ENCODE results near the gene KRT13.

The KRT13 gene

DNA sequence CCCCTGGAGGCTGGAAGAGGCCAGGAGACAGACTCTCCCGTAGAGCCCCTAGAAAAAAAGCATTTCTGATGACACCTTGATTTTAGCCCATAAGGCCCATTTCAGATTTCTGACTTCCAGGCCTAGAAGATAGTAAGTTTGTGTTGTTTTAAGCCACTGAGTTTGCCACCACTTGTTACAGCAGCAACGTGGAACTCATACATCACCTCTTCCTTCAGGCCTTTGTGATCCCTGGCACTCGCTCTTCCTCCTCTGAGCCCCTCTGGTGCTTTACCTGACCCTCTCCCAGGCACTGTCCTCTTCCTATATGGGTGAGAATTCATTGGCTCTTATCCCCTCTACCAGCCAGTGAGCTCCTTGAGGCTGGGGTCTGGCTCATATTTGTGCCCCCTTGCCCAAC is 41.4 kb upstream of the KRT13 start:
- H4K20me1 ChIP-seq (ENCODE audit: insufficient read depth, low read length) = no peaks in the 10 kb centered on the region
- no peaks in the 10 kb centered on the region for H3K79me2 ChIP-seq (ENCODE audit: insufficient read depth, low read length)
- no peaks in the 10 kb centered on the region for H3K4me1 ChIP-seq (ENCODE audit: insufficient read depth, low read length, severe bottlenecking)
- no peaks in the 10 kb centered on the region for H3F3A ChIP-seq (ENCODE audit: insufficient read depth, low read length)
- H3K27me3 ChIP-seq (ENCODE audit: insufficient read depth, low read length) = 0 out of 2 replicates have a peak, but pooled peaks cover 6% of the 10 kb centered on the region
- no peak for TF ChIP-seq EZH2 (IDR thresholded peaks at IDR 0.05; ENCODE audit: borderline replicate concordance, low read length)
- TF ChIP-seq, protein P1, sequence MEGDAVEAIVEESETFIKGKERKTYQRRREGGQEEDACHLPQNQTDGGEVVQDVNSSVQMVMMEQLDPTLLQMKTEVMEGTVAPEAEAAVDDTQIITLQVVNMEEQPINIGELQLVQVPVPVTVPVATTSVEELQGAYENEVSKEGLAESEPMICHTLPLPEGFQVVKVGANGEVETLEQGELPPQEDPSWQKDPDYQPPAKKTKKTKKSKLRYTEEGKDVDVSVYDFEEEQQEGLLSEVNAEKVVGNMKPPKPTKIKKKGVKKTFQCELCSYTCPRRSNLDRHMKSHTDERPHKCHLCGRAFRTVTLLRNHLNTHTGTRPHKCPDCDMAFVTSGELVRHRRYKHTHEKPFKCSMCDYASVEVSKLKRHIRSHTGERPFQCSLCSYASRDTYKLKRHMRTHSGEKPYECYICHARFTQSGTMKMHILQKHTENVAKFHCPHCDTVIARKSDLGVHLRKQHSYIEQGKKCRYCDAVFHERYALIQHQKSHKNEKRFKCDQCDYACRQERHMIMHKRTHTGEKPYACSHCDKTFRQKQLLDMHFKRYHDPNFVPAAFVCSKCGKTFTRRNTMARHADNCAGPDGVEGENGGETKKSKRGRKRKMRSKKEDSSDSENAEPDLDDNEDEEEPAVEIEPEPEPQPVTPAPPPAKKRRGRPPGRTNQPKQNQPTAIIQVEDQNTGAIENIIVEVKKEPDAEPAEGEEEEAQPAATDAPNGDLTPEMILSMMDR (IDR thresholded peaks at IDR 0.05; ENCODE audit: low read length) = no peak
- no peak overlapping the region for H3K9ac ChIP-seq (ENCODE audit: low read length)
- H2AFZ ChIP-seq (ENCODE audit: low read length) = no peak overlapping the region
- no peaks in the 10 kb centered on the region for H3K36me3 ChIP-seq (ENCODE audit: insufficient read depth, low read length)
- H3K9me3 ChIP-seq (ENCODE audit: low read length) = no peaks in the 10 kb centered on the region
- no peaks in the 10 kb centered on the region for H3K9me2 ChIP-seq (ENCODE audit: low read depth, low read length)
- no peak overlapping the region for H3K4me2 ChIP-seq (ENCODE audit: low read length)
- H3K27ac ChIP-seq (ENCODE audit: low read depth, low read length, poor library complexity, severe bottlenecking) = no peak overlapping the region
- H3K4me3 ChIP-seq (ENCODE audit: low read depth, low read length, poor library complexity, severe bottlenecking) = no peak overlapping the region

DNA sequence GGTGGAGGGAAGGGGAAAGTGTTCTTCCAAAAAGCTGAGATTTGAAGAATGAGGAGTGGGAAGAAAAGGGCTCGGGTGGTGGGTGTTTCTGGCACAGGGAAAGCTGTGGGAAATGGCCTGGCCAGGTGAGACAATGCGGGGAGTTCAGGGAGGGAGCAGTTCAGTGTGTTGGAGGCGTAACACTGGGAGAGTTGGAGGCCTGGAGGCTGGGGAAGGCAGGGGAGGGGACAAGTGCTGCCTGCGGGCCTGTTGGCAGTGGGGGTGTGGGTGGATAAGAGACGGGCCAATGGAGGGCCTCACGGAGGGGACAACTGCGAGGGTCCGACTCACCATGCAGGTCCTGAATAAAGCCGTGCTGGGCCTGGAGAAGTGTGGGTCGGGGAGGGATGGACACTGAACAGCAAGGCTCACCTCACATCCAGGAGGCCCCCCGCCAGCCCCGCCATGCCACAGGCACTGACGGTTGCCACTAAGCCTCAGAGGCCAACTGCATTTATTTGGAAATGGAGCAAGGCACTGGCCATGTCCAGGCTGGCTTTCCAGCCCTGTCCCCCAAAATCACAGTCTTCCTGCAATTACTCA is 40.5 kb upstream of the KRT13 start:
- Histone ChIP-seq H3K9me3 (ENCODE audit: low read length) (no peaks in the 10 kb centered on the region), H3K27ac (ENCODE audit: low read depth, low read length, poor library complexity, severe bottlenecking) (no peak overlapping the region), H2AFZ (ENCODE audit: low read length) (no peak overlapping the region), H3K4me2 (ENCODE audit: low read length) (no peak overlapping the region), H3K9ac (ENCODE audit: low read length) (no peak overlapping the region), H3K36me3 (ENCODE audit: insufficient read depth, low read length) (no peaks in the 10 kb centered on the region), H3K4me1 (ENCODE audit: insufficient read depth, low read length, severe bottlenecking) (no peaks in the 10 kb centered on the region), H3K79me2 (ENCODE audit: insufficient read depth, low read length) (no peaks in the 10 kb centered on the region), H3K4me3 (ENCODE audit: low read depth, low read length, poor library complexity, severe bottlenecking) (no peak overlapping the region), H3K9me2 (ENCODE audit: low read depth, low read length) (no peaks in the 10 kb centered on the region), H4K20me1 (ENCODE audit: insufficient read depth, low read length) (no peaks in the 10 kb centered on the region), H3F3A (ENCODE audit: insufficient read depth, low read length) (no peaks in the 10 kb centered on the region), H3K27me3 (ENCODE audit: insufficient read depth, low read length) (0 out of 2 replicates have a peak, but pooled peaks cover 6% of the 10 kb centered on the region)
- TF ChIP-seq EZH2 (IDR thresholded peaks at IDR 0.05; ENCODE audit: borderline replicate concordance, low read length) = no peak
- TF ChIP-seq, protein P1 (IDR thresholded peaks at IDR 0.05; ENCODE audit: low read length) = no peak

DNA sequence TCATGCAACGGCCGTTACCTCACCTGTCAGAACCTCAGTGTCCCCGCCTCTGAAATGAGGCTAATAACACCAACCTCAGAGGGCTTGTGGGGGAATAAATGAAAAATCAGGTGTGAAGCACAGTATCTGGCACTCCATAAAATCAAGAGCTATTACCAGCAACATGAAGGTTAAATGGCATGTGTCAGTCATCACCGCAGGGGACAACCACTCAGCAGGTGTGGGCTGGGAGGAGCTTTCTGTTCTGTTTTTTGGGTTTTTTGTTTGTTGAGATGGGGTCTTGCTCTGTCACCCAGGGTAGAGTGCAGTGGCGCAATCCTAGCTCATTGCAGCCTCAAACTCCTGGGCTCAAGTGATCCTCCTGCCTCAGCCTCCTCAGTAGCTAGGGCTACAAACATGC is 39.5 kb upstream of the KRT13 start:
- Histone ChIP-seq H3K27ac (ENCODE audit: low read depth, low read length, poor library complexity, severe bottlenecking) (no peak overlapping the region), H2AFZ (ENCODE audit: low read length) (no peak overlapping the region), H3K36me3 (ENCODE audit: insufficient read depth, low read length) (no peaks in the 10 kb centered on the region), H4K20me1 (ENCODE audit: insufficient read depth, low read length) (no peaks in the 10 kb centered on the region), H3K9ac (ENCODE audit: low read length) (no peak overlapping the region), H3F3A (ENCODE audit: insufficient read depth, low read length) (no peaks in the 10 kb centered on the region), H3K9me2 (ENCODE audit: low read depth, low read length) (no peaks in the 10 kb centered on the region), H3K9me3 (ENCODE audit: low read length) (no peaks in the 10 kb centered on the region), H3K79me2 (ENCODE audit: insufficient read depth, low read length) (no peaks in the 10 kb centered on the region), H3K4me1 (ENCODE audit: insufficient read depth, low read length, severe bottlenecking) (no peaks in the 10 kb centered on the region), H3K4me2 (ENCODE audit: low read length) (no peak overlapping the region), H3K4me3 (ENCODE audit: low read depth, low read length, poor library complexity, severe bottlenecking) (no peak overlapping the region), H3K27me3 (ENCODE audit: insufficient read depth, low read length) (0 out of 2 replicates have a peak, but pooled peaks cover 6% of the 10 kb centered on the region)
- TF ChIP-seq, protein P1 (IDR thresholded peaks at IDR 0.05; ENCODE audit: low read length) = no peak
- no peak for TF ChIP-seq EZH2 (IDR thresholded peaks at IDR 0.05; ENCODE audit: borderline replicate concordance, low read length)

Measured in OCI-LY1 (cell line).